Activated T-cell treated with anti-CD3 and anti-CD28 coated beads, Interleukin-2, amount 50 U/mL, for 4 hours (primary cell): ENCODE measurements around the gene ERCC4. TPM values are rescaled to one million over a fixed set of nuclear protein-coding genes. Genes with fewer than 3 reads are reported as not detected.

Experiments used
- ATAC-seq, 2 donors: fragments of 200-7000 bp; cut with Tn5 transposase; one replicate each; pipeline ENCODE4 v1.10.0; 2021
- DNase-seq: peaks from one replicate; pipeline ENCODE4 v3.0.0-alpha.2; 2020
- H3K27me3 Mint-ChIP-seq: one replicate; pipeline ENCODE4 v1.8.0; 2021; ENCODE audit warnings: low read depth, mixed read lengths
- H3K36me3 Mint-ChIP-seq: one replicate; pipeline ENCODE4 v1.8.0; 2022; ENCODE audit warnings: mixed read lengths; ENCODE audit not compliant: insufficient read depth
- H3K4me1 Mint-ChIP-seq: one replicate; pipeline ENCODE4 v1.8.0; 2021; ENCODE audit warnings: low read depth, mixed read lengths
- H3K4me3 Mint-ChIP-seq: one replicate; pipeline ENCODE4 v1.8.0; 2021; ENCODE audit warnings: mild to moderate bottlenecking, moderate library complexity, mixed read lengths
- H3K9me3 Mint-ChIP-seq: one replicate; pipeline ENCODE4 v1.8.0; 2021; ENCODE audit warnings: mixed read lengths
- total RNA-seq, 3 donors: library from RNA; stranded (reverse); gene quantifications; one replicate each; pipeline ENCODE4 v1.2.1, GENCODE V29; 2021

The ERCC4 gene
- total RNA-seq, 3 donors from 2014 or later, result 11.4 to 16.7 (median 12.1) TPM

DNA sequence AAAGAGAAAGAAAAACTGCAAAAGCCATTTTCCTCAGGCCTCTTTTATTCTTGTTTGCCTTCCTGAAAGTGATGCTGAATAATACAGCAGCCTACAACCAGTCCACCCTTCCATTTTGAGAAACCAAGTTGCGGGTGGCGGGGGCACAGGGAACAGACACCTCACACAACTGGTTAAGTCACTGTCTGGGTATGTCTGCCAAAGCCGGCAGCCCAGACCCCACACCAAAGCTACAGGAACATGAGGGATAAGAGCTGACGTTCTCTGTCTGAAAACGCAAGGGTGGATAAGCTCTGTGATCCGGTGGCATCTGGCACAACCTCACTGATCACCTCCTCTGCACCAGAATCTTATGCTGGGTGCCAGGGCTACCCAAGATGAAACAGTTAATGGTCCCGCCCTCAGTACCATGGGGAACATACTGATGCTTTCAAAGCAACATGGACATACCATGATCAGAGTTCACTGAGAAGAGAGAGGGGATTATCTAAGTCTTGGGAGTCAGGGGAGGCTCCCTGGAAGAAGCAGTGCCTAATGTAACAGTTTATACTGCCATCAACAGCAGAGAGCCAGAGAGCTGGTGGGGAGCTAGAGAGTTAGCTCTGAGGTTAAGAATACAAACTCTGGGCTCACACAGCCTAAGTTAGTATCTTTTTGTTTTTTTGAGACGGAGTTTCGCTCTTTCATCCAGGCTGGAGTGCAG, 53.5 kb downstream of the ERCC4 start:
- no peak for DNase-seq
- H3K4me1 Mint-ChIP-seq, result no peaks in the 10 kb centered on the region
- H3K4me3 Mint-ChIP-seq, result no peak overlapping the region
- H3K36me3 Mint-ChIP-seq, result no peaks in the 10 kb centered on the region
- peaks cover 5% of the 10 kb centered on the region for H3K9me3 Mint-ChIP-seq
- H3K27me3 Mint-ChIP-seq, result peaks cover 12% of the 10 kb centered on the region
- no peak for ATAC-seq

DNA sequence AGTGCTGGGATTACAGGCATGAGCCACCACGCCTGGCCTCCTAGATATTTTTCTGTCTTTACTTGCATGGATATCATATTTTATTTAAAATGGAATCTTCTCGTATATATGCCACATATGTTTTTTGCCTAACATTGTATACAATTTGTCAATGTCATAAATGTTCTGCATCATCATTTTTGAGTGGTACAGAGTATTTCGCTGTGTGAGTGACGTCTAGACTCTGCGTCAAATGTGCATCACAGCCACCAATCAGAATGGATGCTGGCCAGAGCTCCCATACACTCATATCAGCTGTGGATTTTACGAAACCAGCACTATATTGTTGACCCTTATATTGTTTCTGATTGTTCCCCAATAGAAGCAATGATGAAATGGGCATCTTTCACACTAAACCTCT, 57.2 kb downstream of the ERCC4 start:
- peaks cover 9% of the 10 kb centered on the region for H3K9me3 Mint-ChIP-seq
- H3K36me3 Mint-ChIP-seq, result no peaks in the 10 kb centered on the region
- H3K27me3 Mint-ChIP-seq, result peaks cover 2% of the 10 kb centered on the region
- H3K4me1 Mint-ChIP-seq, result no peaks in the 10 kb centered on the region
- ATAC-seq, result no peak
- no peak for DNase-seq
- H3K4me3 Mint-ChIP-seq, result no peak overlapping the region

DNA sequence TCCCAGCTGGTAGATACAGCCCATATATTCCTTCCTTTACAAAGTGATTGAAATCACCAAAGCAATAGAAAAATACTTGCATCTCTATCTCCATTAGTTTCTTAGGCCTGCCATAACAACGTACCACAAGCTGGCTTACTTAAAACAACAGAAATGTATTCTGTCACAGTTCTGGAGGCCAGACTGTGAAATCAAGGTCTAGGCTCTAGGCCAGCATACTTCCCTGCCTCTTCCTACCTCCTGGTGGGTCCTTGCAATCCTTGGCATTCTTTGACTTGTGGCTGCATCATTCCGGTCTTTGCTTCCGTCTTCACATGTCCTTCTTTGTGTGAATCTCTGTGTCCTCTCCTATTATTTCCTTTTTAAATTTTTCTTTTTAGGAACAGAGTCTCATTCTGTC, 62.5 kb downstream of the ERCC4 start:
- ATAC-seq (no peak), DNase-seq (no peak)
- Mint-ChIP-seq H3K9me3 (peaks cover 4% of the 10 kb centered on the region), H3K27me3 (no peaks in the 10 kb centered on the region), H3K36me3 (no peaks in the 10 kb centered on the region), H3K4me3 (no peak overlapping the region), H3K4me1 (no peaks in the 10 kb centered on the region)

DNA sequence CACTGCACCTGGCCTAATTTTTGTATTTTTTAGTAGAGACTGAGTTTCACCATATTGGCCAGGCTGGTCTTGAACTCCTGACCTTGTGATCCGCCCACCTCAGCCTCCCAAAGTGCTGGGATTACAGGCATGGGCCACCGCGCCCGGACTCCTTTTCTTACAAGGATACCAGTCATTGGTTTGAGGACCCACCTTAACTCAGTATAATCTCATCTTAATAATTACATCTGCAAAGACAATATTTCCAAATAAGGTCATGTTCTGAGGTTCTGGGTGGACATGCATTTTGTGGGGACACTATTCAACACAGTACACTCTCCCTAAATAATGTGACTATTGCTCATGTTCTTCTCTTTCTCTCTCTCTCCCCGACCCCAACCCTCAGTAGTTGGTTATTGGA, 63.7 kb downstream of the ERCC4 start:
- no peak overlapping the region for H3K4me3 Mint-ChIP-seq
- no peaks in the 10 kb centered on the region for H3K4me1 Mint-ChIP-seq
- ATAC-seq (no peak), DNase-seq (no peak)
- H3K27me3 Mint-ChIP-seq, result no peaks in the 10 kb centered on the region
- no peaks in the 10 kb centered on the region for H3K36me3 Mint-ChIP-seq
- H3K9me3 Mint-ChIP-seq, result peaks cover 4% of the 10 kb centered on the region

DNA sequence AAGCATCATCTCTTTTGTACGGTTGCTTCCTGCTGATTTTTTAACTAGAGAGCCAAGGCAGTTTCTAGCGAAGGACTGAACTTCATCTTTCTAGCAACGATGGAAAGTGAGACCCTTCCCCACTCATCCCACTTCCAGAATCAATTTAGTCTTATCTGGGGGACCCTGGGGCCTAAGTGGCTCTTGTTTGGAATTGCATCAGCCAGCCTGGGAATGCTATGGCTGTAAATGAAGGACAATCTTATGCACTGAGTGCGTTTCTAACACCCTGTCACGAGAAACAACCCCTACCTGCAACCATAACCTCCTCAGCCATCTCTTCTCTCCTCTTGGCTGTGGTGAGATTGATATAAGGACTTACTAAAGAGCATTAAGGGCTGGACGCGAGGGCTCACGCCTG, 64.8 kb downstream of the ERCC4 start:
- ATAC-seq (no peak), DNase-seq (no peak)
- no peaks in the 10 kb centered on the region for H3K36me3 Mint-ChIP-seq

DNA sequence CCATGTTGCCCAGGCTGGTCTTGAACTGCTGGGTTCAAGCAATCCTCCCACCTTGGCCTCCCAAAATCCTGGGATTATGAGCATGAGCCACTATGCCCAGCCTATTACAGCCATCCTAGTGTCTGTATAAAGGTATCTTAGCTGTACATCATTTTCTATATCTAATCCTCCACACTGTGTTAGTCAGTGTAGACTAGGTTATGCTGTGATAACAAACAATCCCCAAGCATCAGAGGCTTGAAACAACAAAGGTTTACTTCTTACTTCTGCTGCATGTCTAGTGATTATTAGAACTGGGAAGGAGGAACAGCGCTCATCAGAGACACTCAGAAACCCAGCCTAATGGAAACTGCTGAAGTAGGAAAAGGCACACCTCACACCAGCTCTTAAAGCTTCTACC, 68.1 kb downstream of the ERCC4 start:
- Mint-ChIP-seq H3K9me3 (no peaks in the 10 kb centered on the region), H3K4me1 (no peaks in the 10 kb centered on the region), H3K36me3 (no peaks in the 10 kb centered on the region), H3K27me3 (peaks cover 3% of the 10 kb centered on the region), H3K4me3 (no peak overlapping the region)
- no peak for DNase-seq
- ATAC-seq, result no peak

More for the DNA sequence above, 64.8 kb downstream of the ERCC4 start:
- H3K4me3 Mint-ChIP-seq, result no peak overlapping the region
- peaks cover 4% of the 10 kb centered on the region for H3K9me3 Mint-ChIP-seq
- H3K4me1 Mint-ChIP-seq, result no peaks in the 10 kb centered on the region
- H3K27me3 Mint-ChIP-seq, result no peaks in the 10 kb centered on the region

DNA sequence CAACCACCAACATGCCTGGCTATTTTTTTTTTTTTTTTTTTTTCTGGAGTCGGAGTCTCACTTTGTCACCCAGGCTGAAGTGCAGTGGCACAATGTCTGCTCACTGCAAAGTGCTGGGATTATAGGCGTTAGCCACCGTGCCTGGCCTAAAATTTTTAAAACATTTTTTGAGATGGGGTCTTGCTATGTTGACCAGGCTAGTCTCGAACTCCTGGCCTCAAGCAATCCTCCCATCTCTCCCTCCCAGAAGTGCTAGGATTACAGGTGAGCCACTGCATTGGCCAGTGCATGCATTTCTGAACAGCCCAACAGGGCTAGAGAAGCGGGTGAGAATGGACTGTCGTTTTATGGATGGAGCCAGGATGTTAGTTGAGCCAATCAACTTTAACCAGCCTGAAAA, 72.4 kb downstream of the ERCC4 start:
- Mint-ChIP-seq H3K36me3 (no peaks in the 10 kb centered on the region), H3K4me1 (no peaks in the 10 kb centered on the region), H3K4me3 (no peak overlapping the region), H3K27me3 (peaks cover 3% of the 10 kb centered on the region), H3K9me3 (no peaks in the 10 kb centered on the region)
- no peak for DNase-seq
- ATAC-seq, result no peak

DNA sequence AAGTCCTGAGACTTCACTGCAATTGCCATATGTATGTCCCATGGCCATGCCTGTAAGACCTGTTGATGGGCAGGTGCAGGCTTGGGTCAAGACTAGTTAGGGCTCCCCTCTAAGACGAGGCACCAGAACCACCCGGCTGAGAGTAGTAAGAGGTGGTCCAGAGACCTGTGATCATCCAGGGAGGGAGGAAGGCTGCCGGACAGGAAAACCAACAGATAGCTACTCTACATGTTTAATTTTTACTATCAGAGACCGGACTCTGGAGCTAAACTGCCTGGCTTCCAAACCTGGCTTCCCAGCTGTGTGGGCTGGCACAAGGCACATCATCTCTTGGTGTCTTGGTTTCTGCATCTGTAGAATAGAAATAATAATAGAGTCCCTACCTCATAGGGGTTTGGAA, 73.0 kb downstream of the ERCC4 start:
- no peaks in the 10 kb centered on the region for H3K36me3 Mint-ChIP-seq
- no peak for ATAC-seq
- no peak for DNase-seq
- peaks cover 3% of the 10 kb centered on the region for H3K4me1 Mint-ChIP-seq
- H3K9me3 Mint-ChIP-seq, result no peaks in the 10 kb centered on the region
- H3K4me3 Mint-ChIP-seq, result no peak overlapping the region
- peaks cover 3% of the 10 kb centered on the region for H3K27me3 Mint-ChIP-seq

DNA sequence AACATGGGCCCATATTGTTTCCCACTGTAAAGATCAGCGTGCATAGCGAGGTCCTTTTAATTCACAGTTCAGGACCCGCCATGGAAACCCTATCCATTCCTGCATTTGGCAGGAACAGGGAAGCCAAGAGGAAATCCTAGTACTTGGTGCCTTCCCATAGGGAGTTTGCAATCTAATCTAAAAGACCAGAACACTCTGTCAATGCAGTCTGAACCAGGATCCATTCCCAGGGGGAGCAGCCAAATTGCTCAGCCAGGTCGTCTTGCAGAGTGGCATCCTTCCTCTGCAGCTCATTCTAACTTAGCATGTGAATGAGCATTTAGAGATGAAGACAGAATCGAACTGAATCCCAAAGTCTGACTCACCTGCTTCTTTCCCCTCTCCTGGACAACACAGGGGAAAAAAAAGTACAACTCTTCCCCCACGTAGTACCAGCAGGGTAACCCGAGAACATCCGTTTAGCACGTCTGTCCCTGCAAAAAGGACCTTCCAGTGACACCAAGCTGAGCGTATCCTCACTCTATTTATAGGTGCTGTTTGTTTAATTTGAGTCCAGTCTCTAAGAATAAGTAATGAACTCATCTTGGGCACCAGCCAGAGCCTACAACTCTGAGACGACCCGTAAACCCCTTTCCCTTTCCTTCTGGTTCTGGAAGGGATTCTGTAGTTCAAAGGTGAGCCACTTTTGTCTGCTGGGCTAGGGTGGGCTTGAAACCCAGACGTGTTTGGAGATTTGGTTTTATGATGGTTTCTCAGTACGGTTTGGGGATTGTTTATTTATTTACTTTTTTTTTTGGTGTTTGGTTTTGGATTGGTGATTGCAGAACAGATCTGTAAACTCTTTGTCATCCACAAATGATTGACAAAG, 74.5 kb downstream of the ERCC4 start:
- DNase-seq (no peak), ATAC-seq (no peak)
- Mint-ChIP-seq H3K9me3 (no peaks in the 10 kb centered on the region), H3K36me3 (no peaks in the 10 kb centered on the region), H3K4me3 (no peak overlapping the region), H3K27me3 (peaks cover 3% of the 10 kb centered on the region), H3K4me1 (peaks cover 5% of the 10 kb centered on the region)

DNA sequence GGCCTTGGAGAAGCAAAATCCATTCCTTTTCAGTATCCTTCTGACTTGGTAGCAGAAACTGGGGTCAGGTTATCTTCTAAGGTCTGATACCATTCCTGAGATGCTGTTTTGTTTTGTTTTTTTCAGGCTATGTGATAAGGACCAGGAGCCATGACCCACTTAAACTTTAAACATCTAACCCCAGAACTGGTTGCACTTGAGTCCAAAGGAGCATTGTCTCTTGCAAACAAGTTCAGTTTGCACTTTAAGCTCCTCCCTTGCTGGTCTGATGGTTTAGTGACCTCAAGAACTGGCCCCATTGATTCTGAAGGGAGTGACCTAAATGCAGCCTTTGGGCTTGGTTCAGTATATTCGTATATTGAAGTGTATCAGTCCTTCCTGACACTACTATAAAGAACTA, 75.2 kb downstream of the ERCC4 start:
- no peak overlapping the region for H3K4me3 Mint-ChIP-seq
- peaks cover 3% of the 10 kb centered on the region for H3K27me3 Mint-ChIP-seq
- H3K36me3 Mint-ChIP-seq, result no peaks in the 10 kb centered on the region
- H3K4me1 Mint-ChIP-seq, result peaks cover 5% of the 10 kb centered on the region
- ATAC-seq (no peak), DNase-seq (no peak)
- no peaks in the 10 kb centered on the region for H3K9me3 Mint-ChIP-seq

DNA sequence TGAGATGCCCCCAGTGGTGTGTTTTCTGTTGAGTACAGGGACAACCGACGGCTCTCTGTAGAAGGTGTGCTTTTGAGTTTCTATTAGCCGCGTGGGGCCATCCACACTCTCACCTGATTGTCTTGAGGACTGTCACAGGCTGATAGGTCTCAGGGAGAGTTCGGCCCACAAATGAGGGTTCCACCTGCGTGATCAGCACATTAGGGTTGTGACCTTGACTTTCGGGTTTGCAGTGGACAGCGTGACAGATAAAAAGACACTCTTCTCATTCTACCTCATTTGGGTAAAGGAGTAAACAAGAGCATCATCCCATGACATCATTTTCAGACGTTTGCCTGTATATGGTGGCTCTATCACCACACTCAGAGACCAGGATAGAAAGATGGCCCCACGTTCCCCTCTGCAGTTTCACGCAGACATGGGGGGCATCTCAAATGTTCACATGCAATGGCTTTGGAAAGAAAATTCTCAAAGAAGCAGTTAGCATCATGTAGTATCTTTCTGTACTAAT, 76.9 kb downstream of the ERCC4 start:
- no peak for DNase-seq
- H3K4me3 Mint-ChIP-seq, result no peak overlapping the region

DNA sequence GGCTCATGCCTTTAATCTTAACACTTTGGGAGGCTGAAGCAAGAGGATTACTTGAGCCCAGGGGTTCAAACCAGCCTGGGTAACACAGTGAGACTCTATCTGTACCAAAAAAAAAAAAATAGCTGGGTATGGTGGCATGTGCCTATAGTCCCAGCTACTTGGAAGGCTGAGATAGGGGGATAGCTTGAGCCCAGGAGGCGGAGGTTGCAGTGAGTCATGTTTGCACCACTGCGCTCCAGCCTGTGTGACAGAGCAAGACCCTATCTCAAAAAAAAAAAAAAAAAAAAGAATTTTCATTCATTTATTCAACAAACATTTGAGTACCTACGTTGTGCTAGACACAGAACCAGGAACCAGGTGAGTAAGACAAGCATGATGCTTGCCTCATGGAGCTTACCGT, 77.6 kb downstream of the ERCC4 start:
- H3K9me3 Mint-ChIP-seq, result no peaks in the 10 kb centered on the region
- ATAC-seq (no peak), DNase-seq (no peak)
- H3K4me3 Mint-ChIP-seq, result no peak overlapping the region
- H3K4me1 Mint-ChIP-seq, result peaks cover 5% of the 10 kb centered on the region
- H3K27me3 Mint-ChIP-seq, result peaks cover 7% of the 10 kb centered on the region
- H3K36me3 Mint-ChIP-seq, result no peaks in the 10 kb centered on the region

More for the DNA sequence above, 76.9 kb downstream of the ERCC4 start:
- H3K4me1 Mint-ChIP-seq, result peaks cover 5% of the 10 kb centered on the region
- H3K36me3 Mint-ChIP-seq, result no peaks in the 10 kb centered on the region
- H3K9me3 Mint-ChIP-seq, result no peaks in the 10 kb centered on the region
- ATAC-seq, result no peak
- peaks cover 6% of the 10 kb centered on the region for H3K27me3 Mint-ChIP-seq

DNA sequence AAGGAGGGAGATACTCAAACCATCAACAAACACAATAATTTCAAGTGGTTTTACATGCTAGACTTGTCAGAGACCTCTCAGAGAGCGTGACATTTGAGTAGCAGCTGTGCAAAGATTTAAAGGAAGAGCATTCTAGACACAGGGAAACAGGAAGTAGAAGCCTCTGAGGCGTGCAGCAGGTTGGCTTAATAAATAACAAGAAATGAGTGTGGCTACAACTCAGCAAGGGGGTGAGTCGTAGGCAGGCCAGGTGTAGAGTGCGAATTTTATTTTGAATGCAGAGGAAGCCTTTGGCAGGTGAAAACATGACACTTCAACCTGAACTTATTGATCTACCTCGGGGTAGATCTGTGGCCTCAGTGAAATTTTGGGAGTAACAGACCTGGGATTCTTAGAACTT, 78.0 kb downstream of the ERCC4 start:
- no peak overlapping the region for H3K4me3 Mint-ChIP-seq
- peaks cover 9% of the 10 kb centered on the region for H3K4me1 Mint-ChIP-seq
- ATAC-seq, result no peak
- no peaks in the 10 kb centered on the region for H3K36me3 Mint-ChIP-seq
- DNase-seq, result no peak
- peaks cover 7% of the 10 kb centered on the region for H3K27me3 Mint-ChIP-seq
- H3K9me3 Mint-ChIP-seq, result no peaks in the 10 kb centered on the region

DNA sequence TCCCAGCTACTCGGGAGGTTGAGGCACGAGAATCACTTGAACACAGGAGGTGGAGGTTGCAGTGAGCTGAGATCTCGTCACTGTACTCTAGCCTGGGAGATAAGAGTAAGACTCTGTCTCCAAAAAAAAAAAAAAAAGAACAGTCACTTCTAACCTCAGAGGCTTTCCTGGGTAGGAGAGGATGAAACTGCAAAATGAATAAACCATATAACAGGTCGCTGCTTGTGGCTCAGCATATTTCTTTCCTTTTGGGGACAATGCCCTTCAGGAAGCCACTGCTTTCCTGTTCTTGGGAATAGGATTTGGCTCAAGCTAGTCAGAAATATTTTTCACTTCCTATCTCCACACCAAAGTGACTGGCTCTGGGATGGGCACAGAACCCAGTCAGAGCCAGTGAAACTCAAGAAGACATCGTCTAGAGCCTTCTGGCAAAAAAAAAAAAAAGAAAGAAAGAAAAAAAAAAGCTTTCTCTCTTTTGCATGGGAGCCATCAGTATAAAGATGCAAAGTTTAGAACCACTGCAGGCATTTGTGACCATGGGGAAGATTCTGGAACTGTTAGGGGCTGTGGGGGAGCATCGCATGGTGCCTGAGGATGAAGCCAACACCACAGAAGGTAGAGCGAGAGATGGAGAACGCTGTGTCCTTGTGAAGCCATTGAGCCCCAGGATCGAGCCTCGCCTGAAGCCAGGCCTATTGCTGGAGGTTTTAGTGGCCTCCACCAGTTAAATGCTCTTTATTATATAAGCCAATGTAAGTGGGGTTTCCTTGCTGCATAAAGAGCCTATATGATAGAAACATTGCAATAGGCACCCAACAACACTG, 79.3 kb downstream of the ERCC4 start:
- DNase-seq (no peak), ATAC-seq (no peak)
- Mint-ChIP-seq H3K9me3 (no peaks in the 10 kb centered on the region), H3K4me1 (peaks cover 12% of the 10 kb centered on the region), H3K36me3 (no peaks in the 10 kb centered on the region), H3K4me3 (no peak overlapping the region), H3K27me3 (peaks cover 9% of the 10 kb centered on the region)
